OCI-LY7 (cell line): ENCODE measurements around the gene NFAM1. TPM values are rescaled to one million over a fixed set of nuclear protein-coding genes. Genes with fewer than 3 reads are reported as not detected.

ENCODE experiments used
- BruUV-seq: library from RNA; stranded (reverse); fragments of 400-500 nt; replicated peaks from 2 replicates; lab custom pipeline; 2021; lab: Mats Ljungman, UMichigan
- CTCF ChIA-PET: fragments of 300-600 bp; sonication (Branson Sonifier 250); formaldehyde crosslinking; loops from one replicate; lab custom pipeline; 2022; ENCODE audit warnings: antibody characterized with exemption; ENCODE audit not compliant: unreplicated experiment; lab: Charles Lee
- POLR2A ChIA-PET: fragments of 300-600 bp; sonication (Branson Sonifier 250); formaldehyde crosslinking; loops from one replicate; lab custom pipeline; 2022; ENCODE audit warnings: antibody characterized with exemption; lab: Charles Lee
- DNase-seq: peaks from one replicate; pipeline ENCODE4 v3.0.0-alpha.2; 2015; ENCODE audit warnings: low spot score
- H2AFZ ChIP-seq: fragments of 200-600 bp; sonication (generic), shearing (Covaris generic); 2 replicates; pipeline ENCODE4 v1.6.1; 2014; ENCODE audit warnings: mild to moderate bottlenecking, antibody characterized with exemption, low read length, moderate library complexity
- H3K27ac ChIP-seq: fragments of 200-600 bp; sonication (generic); 2 replicates; pipeline ENCODE4 v1.5.1; 2014; ENCODE audit warnings: mixed run types, low read depth, mild to moderate bottlenecking, moderate library complexity, low read length, inconsistent platforms; ENCODE audit not compliant: poor library complexity, severe bottlenecking
- H3K36me3 ChIP-seq: fragments of 200-600 bp; sonication (generic); 2 replicates; pipeline ENCODE4 v1.6.1; 2014; ENCODE audit warnings: mild to moderate bottlenecking, antibody characterized with exemption, low read length, moderate library complexity, mixed read lengths; ENCODE audit not compliant: insufficient read depth
- H3K4me1 ChIP-seq: fragments of 200-600 bp; sonication (generic); 2 replicates; pipeline ENCODE4 v1.5.1; 2014; ENCODE audit warnings: mild to moderate bottlenecking, low read length; ENCODE audit not compliant: insufficient read depth, poor library complexity, severe bottlenecking
- H3K4me2 ChIP-seq: fragments of 200-600 bp; sonication (generic); 2 replicates; pipeline ENCODE4 v1.6.1; 2014; ENCODE audit warnings: mild to moderate bottlenecking, low read length
- H3K4me3 ChIP-seq: fragments of 200-600 bp; sonication (generic); 2 replicates; pipeline ENCODE4 v1.5.1; 2014; ENCODE audit warnings: mild to moderate bottlenecking, low read depth, low read length; ENCODE audit not compliant: poor library complexity, severe bottlenecking
- H3K79me2 ChIP-seq: fragments of 200-600 bp; sonication (generic); 2 replicates; pipeline ENCODE4 v1.6.1; 2016; ENCODE audit warnings: low read depth, mild to moderate bottlenecking, low read length, moderate library complexity, mixed read lengths; ENCODE audit not compliant: insufficient read depth
- H3K9me2 ChIP-seq: fragments of 200-600 bp; sonication (generic); 2 replicates; pipeline ENCODE4 v1.6.1; 2016; ENCODE audit warnings: mild to moderate bottlenecking, low read length, mixed read lengths; ENCODE audit not compliant: insufficient read depth
- H3K9me3 ChIP-seq: fragments of 200-600 bp; sonication (generic); 2 replicates; pipeline ENCODE4 v1.6.1; 2014; ENCODE audit warnings: mild to moderate bottlenecking, mixed run types, low read length, mixed read lengths
- H4K20me1 ChIP-seq: fragments of 200-600 bp; sonication (generic); 2 replicates; pipeline ENCODE4 v1.6.1; 2014; ENCODE audit warnings: mild to moderate bottlenecking, antibody characterized with exemption, low read length, moderate library complexity, mixed read lengths; ENCODE audit not compliant: insufficient read depth
- EZH2phosphoT487 ChIP-seq: fragments of 200-600 bp; sonication (generic); IDR thresholded peaks from 2 replicates; pipeline ENCODE4 v1.6.1; 2018; ENCODE audit warnings: low read depth, borderline replicate concordance, mild to moderate bottlenecking, mixed run types, antibody characterized with exemption, low read length, moderate library complexity, mixed read lengths
- intact Hi-C: fragments of 100-400 bp; cut with micrococcal nuclease; formaldehyde crosslinking; loops from one replicate; pipeline ENCODE4 v1.10.0; 2022; ENCODE audit not compliant: unreplicated experiment
- total RNA-seq, 2 experiments: library from RNA; depleted of rRNA in 1 of 2; stranded (reverse); fragments of >200 nt in 1 of 2; shearing (Covaris generic) in 1 of 2; gene quantifications; 2 replicates each; pipeline ENCODE4 v1.2.3, GENCODE V29; 2014 to 2022
- TF ChIP-seq, protein P1 (sequence below): fragments of 200-600 bp; sonication (generic); conservative IDR thresholded peaks from 2 replicates; pipeline ENCODE4 v1.5.1; 2014; ENCODE audit warnings: mild to moderate bottlenecking, antibody characterized with exemption, low read length, moderate library complexity, mixed read lengths

The NFAM1 gene
- total RNA-seq, 2 experiments from 2014 or later: 0.16 to 0.88 TPM

DNA sequence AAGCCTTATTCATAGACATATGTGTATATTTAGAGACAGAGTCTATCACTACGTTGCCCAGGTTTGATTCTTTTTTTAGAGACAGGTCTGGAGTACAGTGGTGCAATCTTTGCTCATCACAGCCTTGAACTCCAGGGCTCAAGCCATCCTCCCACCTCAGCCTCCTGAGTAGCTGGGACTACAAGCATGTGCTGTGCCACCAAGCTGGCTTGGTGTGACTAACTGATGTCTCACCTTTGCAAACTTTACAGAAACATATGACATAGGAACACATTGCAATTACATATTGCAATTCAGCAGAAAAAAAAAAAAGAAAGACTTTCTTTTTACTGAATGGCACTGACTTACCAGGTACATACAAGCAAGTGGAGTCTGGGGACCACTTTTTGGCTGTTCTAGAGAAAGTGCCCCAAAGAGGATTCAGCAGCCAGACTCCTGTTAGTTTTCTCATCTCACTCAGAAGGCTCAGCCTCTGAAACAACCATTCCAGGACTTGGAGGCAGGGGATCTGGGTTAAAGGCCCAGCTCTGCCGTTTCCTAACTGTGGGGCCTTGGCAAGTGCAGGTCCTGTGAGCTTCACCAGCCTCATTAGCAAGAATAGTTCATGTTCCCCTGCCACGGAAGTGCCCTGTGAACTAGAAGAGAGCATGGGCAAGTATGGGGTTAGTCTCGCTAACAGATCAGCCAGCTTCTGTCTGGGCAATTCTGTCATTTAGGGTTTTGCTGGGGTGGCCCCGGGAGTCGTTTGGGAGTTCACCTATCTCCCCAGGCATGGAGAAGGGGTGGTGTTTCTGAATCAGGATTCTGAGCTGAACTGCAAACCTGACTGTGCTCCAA is 11.3 kb upstream of the NFAM1 start:
- Histone ChIP-seq H3K79me2 (peaks cover 4% of the 10 kb centered on the region; the same call in 1 of the 2 replicates), H3K36me3 (peaks cover 5% of the 10 kb centered on the region; the same call in 1 of the 2 replicates), H3K9me2 (no peaks in the 10 kb centered on the region), H3K4me3 (peak overlapping the region; percentile 65), H3K4me1 (peaks cover 69% of the 10 kb centered on the region), H3K4me2 (peak overlapping the region; percentile 85), H4K20me1 (no peaks in the 10 kb centered on the region), H3K27ac (peak overlapping the region; percentile 70), H3K9me3 (no peaks in the 10 kb centered on the region), H2AFZ (peak overlapping the region; percentile 88)
- ChIA-PET POLR2A (interaction anchor here (0.6 to 1.5 kb wide), 3 partner anchors 16 to 145 kb away, joined by 3 to 5 read pairs (median 4); no protein-coding TSS in a partner anchor), CTCF (interaction anchor here (0.9 to 1.2 kb wide), 2 partner anchors 31 to 146 kb away, joined by 3 to 4 read pairs; no protein-coding TSS in a partner anchor)
- peak; percentile 54 for DNase-seq
- intact Hi-C loops: loop anchor here (5.0 kb wide), 3 partner anchors 109 to 496 kb away; partner anchors contain the start of genes CENPM, POLDIP3 and SERHL2
- TF ChIP-seq, protein P1, sequence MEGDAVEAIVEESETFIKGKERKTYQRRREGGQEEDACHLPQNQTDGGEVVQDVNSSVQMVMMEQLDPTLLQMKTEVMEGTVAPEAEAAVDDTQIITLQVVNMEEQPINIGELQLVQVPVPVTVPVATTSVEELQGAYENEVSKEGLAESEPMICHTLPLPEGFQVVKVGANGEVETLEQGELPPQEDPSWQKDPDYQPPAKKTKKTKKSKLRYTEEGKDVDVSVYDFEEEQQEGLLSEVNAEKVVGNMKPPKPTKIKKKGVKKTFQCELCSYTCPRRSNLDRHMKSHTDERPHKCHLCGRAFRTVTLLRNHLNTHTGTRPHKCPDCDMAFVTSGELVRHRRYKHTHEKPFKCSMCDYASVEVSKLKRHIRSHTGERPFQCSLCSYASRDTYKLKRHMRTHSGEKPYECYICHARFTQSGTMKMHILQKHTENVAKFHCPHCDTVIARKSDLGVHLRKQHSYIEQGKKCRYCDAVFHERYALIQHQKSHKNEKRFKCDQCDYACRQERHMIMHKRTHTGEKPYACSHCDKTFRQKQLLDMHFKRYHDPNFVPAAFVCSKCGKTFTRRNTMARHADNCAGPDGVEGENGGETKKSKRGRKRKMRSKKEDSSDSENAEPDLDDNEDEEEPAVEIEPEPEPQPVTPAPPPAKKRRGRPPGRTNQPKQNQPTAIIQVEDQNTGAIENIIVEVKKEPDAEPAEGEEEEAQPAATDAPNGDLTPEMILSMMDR: no peak
- no peak for TF ChIP-seq EZH2phosphoT487
- no TSS peak for BruUV-seq

DNA sequence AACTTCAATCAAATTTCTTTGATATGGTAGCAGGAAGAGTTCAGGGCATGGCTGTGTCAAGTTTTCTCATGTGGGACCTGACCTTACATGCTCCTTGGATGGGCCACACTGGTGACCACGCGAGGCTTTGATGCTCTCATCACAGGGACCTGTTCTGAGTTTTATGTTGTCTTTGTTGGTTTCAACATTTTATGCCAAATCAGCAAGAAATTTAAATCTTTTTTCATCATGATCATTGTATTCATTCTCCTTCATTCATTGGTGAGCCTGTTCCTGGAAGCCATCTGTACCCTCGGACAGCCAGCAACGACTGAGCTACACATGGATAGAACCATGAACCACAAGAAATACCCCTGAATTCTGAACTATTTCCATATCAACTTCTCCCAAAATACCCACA is 10.5 kb upstream of the NFAM1 start:
- no peak for DNase-seq
- Histone ChIP-seq H3K9me3 (no peaks in the 10 kb centered on the region), H3K27ac (peak overlapping the region; percentile 70), H3K4me3 (no peak overlapping the region), H3K36me3 (peaks cover 5% of the 10 kb centered on the region; the same call in 1 of the 2 replicates), H3K79me2 (peaks cover 4% of the 10 kb centered on the region; the same call in 1 of the 2 replicates), H3K4me2 (peak overlapping the region; percentile 85), H4K20me1 (no peaks in the 10 kb centered on the region), H2AFZ (no peak overlapping the region), H3K9me2 (no peaks in the 10 kb centered on the region), H3K4me1 (peaks cover 76% of the 10 kb centered on the region)
- TF ChIP-seq EZH2phosphoT487: no peak
- TF ChIP-seq, protein P1: no peak
- intact Hi-C loops: loop anchor here (5.0 kb wide), 3 partner anchors 110 to 495 kb away; partner anchors contain the start of genes CENPM, POLDIP3 and SERHL2
- CTCF ChIA-PET: no interaction called here
- POLR2A ChIA-PET: no interaction called here
- no TSS peak for BruUV-seq
